IMR-90 (cell line): ENCODE results near the gene SYNM. TPM values are rescaled to one million over a fixed set of nuclear protein-coding genes. Genes with fewer than 3 reads are reported as not detected.

ENCODE experiments used
- ATAC-seq: fragments of 200-7000 bp; cut with Tn5 transposase; 2 replicates; pipeline ENCODE4 v1.9.1; 2020; ENCODE audit warnings: low read depth, mild to moderate bottlenecking, moderate library complexity
- BruUV-seq: library from RNA; stranded (reverse); fragments of 400-500 nt; replicated peaks from 2 replicates; lab custom pipeline; 2021; lab: Mats Ljungman, UMichigan
- CTCF ChIA-PET: fragments of 300-600 bp; formaldehyde crosslinking; extraction: SDS; loops from one replicate; lab custom pipeline; 2021; ENCODE audit warnings: antibody characterized with exemption; lab: Yijun Ruan, JAX
- POLR2A ChIA-PET: fragments of 300-600 bp; sonication (Branson Sonifier 250); formaldehyde crosslinking; loops from one replicate; lab custom pipeline; 2022; ENCODE audit warnings: antibody characterized with exemption; ENCODE audit not compliant: unreplicated experiment; lab: Charles Lee
- DNase-seq: peaks from one replicate; pipeline ENCODE4 v3.0.0; 2013
- H2AFZ ChIP-seq: replicated peaks from 2 replicates; pipeline ENCODE3; 2013; ENCODE audit warnings: low read length, mild to moderate bottlenecking; ENCODE audit not compliant: poor library complexity
- H2AK5ac ChIP-seq: 2 replicates; pipeline ENCODE4 v1.6.1; 2013; ENCODE audit warnings: low read depth, low read length, inconsistent platforms
- H2AK9ac ChIP-seq: replicated peaks from 2 replicates; pipeline ENCODE3; 2013; ENCODE audit warnings: mild to moderate bottlenecking, low read depth, low read length, moderate library complexity; ENCODE audit not compliant: poor library complexity
- H2BK120ac ChIP-seq: 2 replicates; pipeline ENCODE4 v1.6.1; 2013; ENCODE audit warnings: low read depth, low read length, inconsistent platforms
- H2BK15ac ChIP-seq: 3 replicates; pipeline ENCODE4 v1.6.1; 2013; ENCODE audit warnings: low read depth, low read length, inconsistent platforms
- H2BK20ac ChIP-seq: 2 replicates; pipeline ENCODE4 v1.6.1; 2013; ENCODE audit warnings: low read depth, mild to moderate bottlenecking, inconsistent platforms, low read length, moderate library complexity
- H2BK5ac ChIP-seq: 2 replicates; pipeline ENCODE4 v1.6.1; 2013; ENCODE audit warnings: mild to moderate bottlenecking, low read depth, low read length, inconsistent platforms; ENCODE audit not compliant: poor library complexity, severe bottlenecking
- H3K14ac ChIP-seq: replicated peaks from 2 replicates; pipeline ENCODE4 v1.6.1; 2013; ENCODE audit warnings: low read depth, low read length, inconsistent platforms
- H3K18ac ChIP-seq: 2 replicates; pipeline ENCODE4 v1.6.1; 2013; ENCODE audit warnings: low read depth, low read length, control low read depth
- H3K23ac ChIP-seq: 2 replicates; pipeline ENCODE4 v1.6.1; 2013; ENCODE audit warnings: low read depth, low read length, inconsistent platforms
- H3K27ac ChIP-seq: 2 replicates; pipeline ENCODE4 v1.5.1; 2013; ENCODE audit warnings: mild to moderate bottlenecking, control low read depth, low read length; ENCODE audit not compliant: insufficient read depth
- H3K27me3 ChIP-seq: 2 replicates; pipeline ENCODE4 v1.6.1; 2013; ENCODE audit warnings: low read length; ENCODE audit not compliant: control insufficient read depth, insufficient read depth
- H3K36me3 ChIP-seq: 2 replicates; pipeline ENCODE4 v1.6.1; 2013; ENCODE audit warnings: low read length, mixed read lengths; ENCODE audit not compliant: control insufficient read depth, insufficient read depth
- H3K4ac ChIP-seq: 2 replicates; pipeline ENCODE4 v1.6.1; 2013; ENCODE audit warnings: low read depth, low read length, inconsistent platforms
- H3K4me1 ChIP-seq: 2 replicates; pipeline ENCODE4 v1.6.1; 2013; ENCODE audit warnings: low read length, mixed read lengths; ENCODE audit not compliant: control insufficient read depth, insufficient read depth
- H3K4me2 ChIP-seq: 2 replicates; pipeline ENCODE4 v1.6.1; 2013; ENCODE audit warnings: low read depth, mild to moderate bottlenecking, control low read depth, low read length, moderate library complexity
- H3K4me3 ChIP-seq: 2 replicates; pipeline ENCODE4 v1.5.1; 2013; ENCODE audit warnings: low read depth, mild to moderate bottlenecking, control low read depth, low read length, moderate library complexity; ENCODE audit not compliant: insufficient read depth
- H3K56ac ChIP-seq: 2 replicates; pipeline ENCODE4 v1.6.1; 2013; ENCODE audit warnings: low read length, inconsistent platforms; ENCODE audit not compliant: insufficient read depth; ENCODE audit errors: extremely low read depth
- H3K79me1 ChIP-seq, 2 experiments: 2 replicates each; pipeline ENCODE4 v1.6.1; 2013; ENCODE audit warnings: low read length in 2 of 2, inconsistent platforms in 1 of 2, low read depth in 1 of 2
- H3K9ac ChIP-seq: 2 replicates; pipeline ENCODE4 v1.6.1; 2013; ENCODE audit warnings: low read depth, low read length, control low read depth
- H3K9me1 ChIP-seq: 2 replicates; pipeline ENCODE4 v1.6.1; 2013; ENCODE audit warnings: low read length, inconsistent platforms; ENCODE audit not compliant: insufficient read depth
- H3K9me3 ChIP-seq: 2 replicates; pipeline ENCODE4 v1.6.1; 2013; ENCODE audit warnings: low read length; ENCODE audit not compliant: control insufficient read depth, insufficient read depth
- H4K20me1 ChIP-seq: 2 replicates; pipeline ENCODE4 v1.6.1; 2013; ENCODE audit warnings: low read length, inconsistent platforms; ENCODE audit not compliant: insufficient read depth
- H4K5ac ChIP-seq: 2 replicates; pipeline ENCODE4 v1.6.1; 2013; ENCODE audit warnings: mild to moderate bottlenecking, low read depth, low read length, control low read depth
- H4K8ac ChIP-seq, 2 experiments: 2 replicates each; pipeline ENCODE4 v1.6.1; 2013; ENCODE audit warnings: low read depth in 2 of 2, low read length in 2 of 2, control low read depth in 1 of 2, inconsistent platforms in 1 of 2
- H4K91ac ChIP-seq: 2 replicates; pipeline ENCODE4 v1.6.1; 2013; ENCODE audit warnings: low read depth, low read length, inconsistent platforms; ENCODE audit not compliant: insufficient read depth
- MAFK ChIP-seq: IDR thresholded peaks from 2 replicates; pipeline ENCODE4 v1.6.1; 2012; ENCODE audit warnings: low read depth, low read length, improper control_type of control experiment
- MXI1 ChIP-seq: IDR thresholded peaks from 2 replicates; pipeline ENCODE4 v1.6.1; 2012; ENCODE audit warnings: low read depth, mild to moderate bottlenecking, low read length, moderate library complexity, borderline replicate concordance
- POLR2A ChIP-seq: IDR thresholded peaks from 2 replicates; pipeline ENCODE4 v1.6.1; 2012; ENCODE audit warnings: mild to moderate bottlenecking, low read depth, low read length
- RCOR1 ChIP-seq: IDR thresholded peaks from 2 replicates; pipeline ENCODE4 v1.6.1; 2012; ENCODE audit warnings: mild to moderate bottlenecking, low read length, improper control_type of control experiment; ENCODE audit not compliant: insufficient replicate concordance
- RFX5 ChIP-seq: IDR thresholded peaks from 2 replicates; pipeline ENCODE4 v1.8.0; 2012; ENCODE audit warnings: low read depth, mild to moderate bottlenecking, low read length, moderate library complexity
- SMC3 ChIP-seq: fragments of 150-350 bp; IDR thresholded peaks from 2 replicates; pipeline ENCODE4 v1.6.1; 2016; ENCODE audit warnings: low read depth, mild to moderate bottlenecking, antibody characterized with exemption, low read length, moderate library complexity
- WGBS, 2 experiments: methylation state at CpG; one replicate each; pipeline versions ENCODE4 v1.1.5 to v1.1.7; 2013; ENCODE audit warnings: missing lambda C conversion rate in 2 of 2; ENCODE audit not compliant: insufficient read length in 1 of 2; ENCODE audit errors: extremely low coverage in 2 of 2; 5-methylcytosine and 5-hydroxymethylcytosine counted together
- dilution Hi-C: fragments of 300-500 bp; cut with HindIII; formaldehyde crosslinking; loops from one replicate; pipeline ENCODE4 v1.14.3; 2018; ENCODE audit warnings: low sequenced_read_pairs; ENCODE audit not compliant: unreplicated experiment
- in situ Hi-C: fragments of 300-500 bp; cut with MboI; formaldehyde crosslinking; loops from 3 replicates; pipeline ENCODE4 v1.14.3; 2019; ENCODE audit warnings: low sequenced_read_pairs, inconsistent platforms, mixed read lengths
- intact Hi-C: fragments of 100-400 bp; cut with micrococcal nuclease; formaldehyde crosslinking; loops from 2 replicates; pipeline ENCODE4 v1.10.0; 2022
- polyA plus RNA-seq, 3 experiments: library from polyadenylated mRNA; depleted of rRNA; stranded (reverse); fragments of >200 nt; gene quantifications; 2 replicates each; pipeline ENCODE4 v1.2.3, GENCODE V29; 2012; ENCODE audit warnings: low replicate concordance in 1 of 3
- total RNA-seq: library from RNA; depleted of rRNA; stranded (reverse); fragments of >200 nt; gene quantifications from 2 replicates; pipeline ENCODE4 v1.2.3, GENCODE V29; 2012
- TF ChIP-seq, protein P1 (sequence below): fragments of 150-350 bp; IDR thresholded peaks from 2 replicates; pipeline ENCODE4 v1.6.1; 2016; ENCODE audit warnings: low read depth, mild to moderate bottlenecking, low read length, moderate library complexity, borderline replicate concordance

SYNM gene
- total and polyA plus RNA-seq, 2 of the 4 experiments (the other 2 are of a cell fraction) = 2.1 to 3.4 TPM

GRCh38 chr15:99115300-99116215 is 10.7 kb downstream of the SYNM start (continued):
- TF ChIP-seq MXI1 = no peak
- no peak for TF ChIP-seq MAFK

DNA sequence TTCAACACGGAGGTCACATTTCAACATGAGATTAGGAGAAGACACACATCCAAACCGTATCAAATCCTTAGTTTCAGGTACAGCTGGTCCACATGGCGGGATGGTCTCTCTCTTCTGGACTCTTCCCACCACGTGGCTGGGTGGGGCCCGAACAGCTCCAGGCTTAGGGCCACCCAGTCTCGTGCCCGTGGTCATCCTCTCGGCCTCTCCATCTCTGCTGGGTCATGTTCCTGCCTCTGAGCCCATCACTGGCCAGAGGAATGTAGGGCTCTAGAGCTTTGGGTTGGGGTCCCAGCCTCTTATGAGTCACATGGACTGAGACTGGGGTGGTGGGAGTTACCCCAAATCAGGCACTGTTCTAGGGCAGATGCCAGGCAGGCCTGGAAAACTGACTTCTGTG is 12.2 kb downstream of the SYNM start:
- Histone ChIP-seq H3K27ac (no peak overlapping the region), H4K8ac (no peak overlapping the region), H2AFZ (no peak overlapping the region), H3K79me1 (peaks cover 0 to 6% of the 10 kb centered on the region in 2 experiments; a peak in 1 of 4 replicates), H3K56ac (no peak overlapping the region), H4K20me1 (no peaks in the 10 kb centered on the region), H2BK15ac (no peak overlapping the region), H2BK20ac (no peak overlapping the region), H2AK5ac (no peak overlapping the region), H3K4me3 (no peak overlapping the region), H2BK120ac (no peak overlapping the region), H3K9me1 (0 out of 2 replicates have a peak, but pooled peaks cover 4% of the 10 kb centered on the region), H3K4ac (no peak overlapping the region), H3K36me3 (peaks cover 2% of the 10 kb centered on the region; the same call in 1 of the 2 replicates), H3K4me2 (no peak overlapping the region), H3K18ac (no peak overlapping the region), H3K9ac (no peak overlapping the region), H3K27me3 (no peaks in the 10 kb centered on the region), H3K14ac (no peak overlapping the region), H2AK9ac (no peak overlapping the region), H2BK5ac (no peak overlapping the region), H4K91ac (no peak overlapping the region), H3K9me3 (no peaks in the 10 kb centered on the region), H3K23ac (no peak overlapping the region), H3K4me1 (no peaks in the 10 kb centered on the region), H4K5ac (no peak overlapping the region)
- WGBS, 2 experiments = 100% methylated on average over 1 of the region's 8 CpGs; no CpG with 5 or more reads in 1 of the 2 experiments
- DNase-seq (no peak), ATAC-seq (no peak)
- BruUV-seq = no TSS peak
- CTCF ChIA-PET = interaction anchor here (0.9 kb wide), 1 partner anchor 12 kb away, joined by 4 read pairs; the partner anchor contains the start of gene SYNM
- POLR2A ChIA-PET = no interaction called here
- TF ChIP-seq RFX5 (no peak), POLR2A (no peak), SMC3 (no peak), RCOR1 (no peak), MXI1 (no peak)
- TF ChIP-seq, protein P1, sequence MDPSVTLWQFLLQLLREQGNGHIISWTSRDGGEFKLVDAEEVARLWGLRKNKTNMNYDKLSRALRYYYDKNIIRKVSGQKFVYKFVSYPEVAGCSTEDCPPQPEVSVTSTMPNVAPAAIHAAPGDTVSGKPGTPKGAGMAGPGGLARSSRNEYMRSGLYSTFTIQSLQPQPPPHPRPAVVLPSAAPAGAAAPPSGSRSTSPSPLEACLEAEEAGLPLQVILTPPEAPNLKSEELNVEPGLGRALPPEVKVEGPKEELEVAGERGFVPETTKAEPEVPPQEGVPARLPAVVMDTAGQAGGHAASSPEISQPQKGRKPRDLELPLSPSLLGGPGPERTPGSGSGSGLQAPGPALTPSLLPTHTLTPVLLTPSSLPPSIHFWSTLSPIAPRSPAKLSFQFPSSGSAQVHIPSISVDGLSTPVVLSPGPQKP = no peak
- dilution Hi-C loops = loop anchor here (25.0 kb wide), 1 partner anchor 95 kb away; no protein-coding TSS in a partner anchor
- intact Hi-C loops = no loop called here
- in situ Hi-C loops = loop anchor here (25.0 kb wide), 1 partner anchor 620 kb away; the partner anchor contains the start of gene LYSMD4
